CD4-positive, alpha-beta T cell (primary cell): ENCODE measurements around the gene MYOF. TPM values are rescaled to one million over a fixed set of nuclear protein-coding genes. Genes with fewer than 3 reads are reported as not detected.

ENCODE experiments used
- ATAC-seq: fragments of 200-7000 bp; cut with Tn5 transposase; one replicate; pipeline ENCODE4 v1.10.0; 2022; ENCODE audit warnings: mild to moderate bottlenecking; ENCODE audit not compliant: poor library complexity
- CTCF ChIA-PET: fragments of 350-600 bp; sonication (Branson Sonifier 250); formaldehyde crosslinking; loops from one replicate; lab custom pipeline; 2021; ENCODE audit warnings: antibody characterized with exemption, inconsistent platforms; lab: Charles Lee
- POLR2A ChIA-PET: fragments of 350-600 bp; sonication (Branson Sonifier 250); formaldehyde crosslinking; loops from one replicate; lab custom pipeline; 2021; ENCODE audit warnings: antibody characterized with exemption, inconsistent platforms; lab: Charles Lee
- DNase-seq, 14 experiments: peaks; one replicate each; pipeline ENCODE4 v3.0.0-alpha.2; 2013 to 2020; ENCODE audit warnings: mixed read lengths in 2 of 14
- H3K27ac ChIP-seq, 2 donors: one replicate each; pipeline versions ENCODE4 v1.5.1 to v1.7.0; 2013; ENCODE audit warnings: low read length in 2 of 2, low read depth in 1 of 2, mild to moderate bottlenecking in 1 of 2
- H3K27me3 ChIP-seq, 2 experiments: 1 replicate in 1 of 2; 2 replicates in 1 of 2; pipeline versions ENCODE4 v1.6.1 to v1.7.0; 2013; ENCODE audit warnings: low read length in 2 of 2, control low read depth in 1 of 2, mild to moderate bottlenecking in 1 of 2, moderate library complexity in 1 of 2; ENCODE audit not compliant: insufficient read depth in 2 of 2, control insufficient read depth in 1 of 2
- H3K36me3 ChIP-seq: one replicate; pipeline ENCODE4 v1.6.1; 2013; ENCODE audit warnings: low read length, control low read depth; ENCODE audit not compliant: insufficient read depth
- H3K4me1 ChIP-seq: one replicate; pipeline ENCODE4 v1.6.1; 2013; ENCODE audit warnings: low read length, control low read depth; ENCODE audit not compliant: insufficient read depth
- H3K4me3 ChIP-seq: one replicate; pipeline ENCODE4 v1.5.1; 2013; ENCODE audit warnings: mild to moderate bottlenecking, low read length, moderate library complexity
- H3K9me3 ChIP-seq, 2 experiments: 1 replicate in 1 of 2; 2 replicates in 1 of 2; pipeline versions ENCODE4 v1.6.1 to v1.7.0; 2013; ENCODE audit warnings: low read length in 2 of 2, mild to moderate bottlenecking in 2 of 2, control low read depth in 1 of 2, moderate library complexity in 1 of 2; ENCODE audit not compliant: control insufficient read depth in 1 of 2, insufficient read depth in 1 of 2
- H3K27ac Mint-ChIP-seq: one replicate; pipeline ENCODE4 v1.8.0; 2020; ENCODE audit warnings: mixed read lengths
- H3K27me3 Mint-ChIP-seq: one replicate; pipeline ENCODE4 v1.8.0; 2021; ENCODE audit warnings: mixed read lengths
- H3K36me3 Mint-ChIP-seq: one replicate; pipeline ENCODE4 v1.8.0; 2021; ENCODE audit warnings: low read depth, mixed read lengths
- H3K4me1 Mint-ChIP-seq: one replicate; pipeline ENCODE4 v1.8.0; 2021; ENCODE audit warnings: low read depth, mixed read lengths
- H3K4me3 Mint-ChIP-seq: one replicate; pipeline ENCODE4 v1.8.0; 2020; ENCODE audit warnings: mild to moderate bottlenecking, mixed read lengths
- H3K9me3 Mint-ChIP-seq: one replicate; pipeline ENCODE4 v1.8.0; 2020; ENCODE audit warnings: mixed read lengths
- intact Hi-C, 2 experiments: fragments of 100-400 bp; cut with DNase I in 1 of 2; cut with micrococcal nuclease in 1 of 2; formaldehyde crosslinking; loops; one replicate each; pipeline versions ENCODE4 v1.15.1 to v1.9.0; 2023 to 2025; cut with DNase I, micrococcal nuclease
- total RNA-seq, 174 experiments: library from RNA in 2 of 174; stranded (reverse) in 2 of 174; gene quantifications; one replicate each; pipeline ENCODE4 v1.2.3 and lab custom pipeline; 2021 to 2026
- TF ChIP-seq, protein P1 (sequence below): fragments of 200-600 bp; IDR thresholded peaks from one replicate; pipeline ENCODE4 v1.8.0; 2022; ENCODE audit warnings: antibody characterized with exemption, mild to moderate bottlenecking

MYOF gene
- total RNA-seq, 2 experiments from 2014 or later = 0.14 to 0.27 TPM

- CTCF ChIA-PET = no interaction called here
These were observed 88.9 kb downstream of the MYOF start for GRCh38 chr10:93393211-93393610.

DNA sequence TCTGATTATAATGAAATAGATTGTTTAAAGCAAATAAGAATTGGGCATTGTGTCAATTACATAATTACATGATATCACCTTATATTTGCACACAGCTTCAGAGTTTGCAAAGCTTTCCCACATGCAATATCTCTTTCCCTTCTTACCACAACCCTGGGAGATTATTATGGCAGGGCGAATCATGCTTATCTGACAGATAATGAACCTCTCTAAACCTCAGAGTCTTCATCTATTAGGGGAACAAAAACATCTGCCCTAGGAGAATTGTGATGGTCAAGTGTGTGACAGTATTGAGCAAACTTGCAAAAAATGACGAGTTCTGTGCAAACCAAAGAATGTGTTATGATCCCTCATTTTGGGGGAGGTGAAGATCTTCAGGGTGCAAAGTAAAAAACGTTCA lies 90.0 kb downstream of the MYOF start:
- H3K9me3 Mint-ChIP-seq = no peaks in the 10 kb centered on the region
- DNase-seq = no peak
- no peak overlapping the region for H3K27ac Mint-ChIP-seq
- H3K4me3 ChIP-seq = no peak overlapping the region
- no peaks in the 10 kb centered on the region for H3K36me3 Mint-ChIP-seq
- intact Hi-C loops = no loop called here
- H3K27me3 ChIP-seq = no peaks in the 10 kb centered on the region
- H3K9me3 ChIP-seq = no peaks in the 10 kb centered on the region
- POLR2A ChIA-PET = no interaction called here
- peaks cover 18% of the 10 kb centered on the region for H3K4me1 Mint-ChIP-seq
- TF ChIP-seq, protein P1, sequence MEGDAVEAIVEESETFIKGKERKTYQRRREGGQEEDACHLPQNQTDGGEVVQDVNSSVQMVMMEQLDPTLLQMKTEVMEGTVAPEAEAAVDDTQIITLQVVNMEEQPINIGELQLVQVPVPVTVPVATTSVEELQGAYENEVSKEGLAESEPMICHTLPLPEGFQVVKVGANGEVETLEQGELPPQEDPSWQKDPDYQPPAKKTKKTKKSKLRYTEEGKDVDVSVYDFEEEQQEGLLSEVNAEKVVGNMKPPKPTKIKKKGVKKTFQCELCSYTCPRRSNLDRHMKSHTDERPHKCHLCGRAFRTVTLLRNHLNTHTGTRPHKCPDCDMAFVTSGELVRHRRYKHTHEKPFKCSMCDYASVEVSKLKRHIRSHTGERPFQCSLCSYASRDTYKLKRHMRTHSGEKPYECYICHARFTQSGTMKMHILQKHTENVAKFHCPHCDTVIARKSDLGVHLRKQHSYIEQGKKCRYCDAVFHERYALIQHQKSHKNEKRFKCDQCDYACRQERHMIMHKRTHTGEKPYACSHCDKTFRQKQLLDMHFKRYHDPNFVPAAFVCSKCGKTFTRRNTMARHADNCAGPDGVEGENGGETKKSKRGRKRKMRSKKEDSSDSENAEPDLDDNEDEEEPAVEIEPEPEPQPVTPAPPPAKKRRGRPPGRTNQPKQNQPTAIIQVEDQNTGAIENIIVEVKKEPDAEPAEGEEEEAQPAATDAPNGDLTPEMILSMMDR = no peak
- H3K4me1 ChIP-seq = peaks cover 7% of the 10 kb centered on the region
- H3K4me3 Mint-ChIP-seq = no peak overlapping the region
- CTCF ChIA-PET = interaction anchor here (2.0 kb wide), 1 partner anchor 39 kb away, joined by 5 read pairs; no protein-coding TSS in a partner anchor
- no peak for ATAC-seq
- no peak overlapping the region for H3K27ac ChIP-seq
- no peaks in the 10 kb centered on the region for H3K27me3 Mint-ChIP-seq
- H3K36me3 ChIP-seq = no peaks in the 10 kb centered on the region

More at GRCh38 chr10:93393211-93393610, 88.9 kb downstream of the MYOF start:
- Histone ChIP-seq H3K36me3 (no peaks in the 10 kb centered on the region), H3K4me1 (no peaks in the 10 kb centered on the region), H3K27ac (no peak overlapping the region), H3K4me3 (no peak overlapping the region), H3K27me3 (no peaks in the 10 kb centered on the region), H3K9me3 (no peaks in the 10 kb centered on the region)
- Mint-ChIP-seq H3K4me1 (peaks cover 11% of the 10 kb centered on the region), H3K4me3 (no peak overlapping the region), H3K27me3 (no peaks in the 10 kb centered on the region), H3K27ac (no peak overlapping the region), H3K9me3 (no peaks in the 10 kb centered on the region), H3K36me3 (no peaks in the 10 kb centered on the region)
- DNase-seq = no peak
- POLR2A ChIA-PET = no interaction called here
- TF ChIP-seq, protein P1 = no peak
- intact Hi-C loops = no loop called here
- no peak for ATAC-seq

- Mint-ChIP-seq H3K4me3 (no peak overlapping the region), H3K36me3 (no peaks in the 10 kb centered on the region), H3K4me1 (peaks cover 30% of the 10 kb centered on the region), H3K9me3 (no peaks in the 10 kb centered on the region), H3K27ac (no peak overlapping the region), H3K27me3 (no peaks in the 10 kb centered on the region)
- Histone ChIP-seq H3K9me3 (no peaks in the 10 kb centered on the region), H3K27ac (no peak overlapping the region), H3K36me3 (no peaks in the 10 kb centered on the region), H3K4me3 (no peak overlapping the region), H3K4me1 (peaks cover 16% of the 10 kb centered on the region), H3K27me3 (no peaks in the 10 kb centered on the region)
- intact Hi-C loops = no loop called here
- ChIA-PET CTCF (interaction anchor here (2.0 kb wide), 1 partner anchor 38 kb away, joined by 5 read pairs; no protein-coding TSS in a partner anchor), POLR2A (no interaction called here)
- ATAC-seq = no peak
- DNase-seq = peak in 2 of 14 experiments; percentile 44 to 53
- TF ChIP-seq, protein P1 = no peak
These were observed 91.6 kb downstream of the MYOF start for GRCh38 chr10:93390306-93391090.
